IPS DF 6.9 (cell line): ENCODE results near the gene TTLL5.

Experiments used
- DNase-seq: peaks from one replicate; pipeline ENCODE4 v3.0.0-alpha.2; 2013; ENCODE audit warnings: low read depth, low spot score
- H3K27ac ChIP-seq: one replicate; pipeline ENCODE4 v1.5.1; 2013; ENCODE audit warnings: low read length, control low read depth
- H3K27me3 ChIP-seq: 2 replicates; pipeline ENCODE4 v1.6.1; 2013; ENCODE audit warnings: mild to moderate bottlenecking, low read length; ENCODE audit not compliant: control insufficient read depth, insufficient read depth
- H3K36me3 ChIP-seq: 2 replicates; pipeline ENCODE4 v1.6.1; 2013; ENCODE audit warnings: low read length; ENCODE audit not compliant: control insufficient read depth, insufficient read depth
- H3K4me1 ChIP-seq: 2 replicates; pipeline ENCODE4 v1.6.1; 2013; ENCODE audit warnings: low read length; ENCODE audit not compliant: control insufficient read depth, insufficient read depth
- H3K4me3 ChIP-seq: 2 replicates; pipeline ENCODE4 v1.5.1; 2013; ENCODE audit warnings: mild to moderate bottlenecking, low read length
- H3K9me3 ChIP-seq: 2 replicates; pipeline ENCODE4 v1.6.1; 2013; ENCODE audit warnings: low read length, inconsistent platforms; ENCODE audit not compliant: control insufficient read depth, insufficient read depth
- WGBS: extraction: QIAGEN DNeasy Blood & Tissue Kit; methylation state at CpG from one replicate; pipeline ENCODE4 v1.1.7; 2013; ENCODE audit warnings: mixed read lengths, missing lambda C conversion rate; ENCODE audit not compliant: insufficient read length, insufficient coverage; 5-methylcytosine and 5-hydroxymethylcytosine counted together

TTLL5 gene

GRCh38 chr14:75969891-75970290, 308.8 kb downstream of the TTLL5 start:
- Histone ChIP-seq H3K4me1 (no peaks in the 10 kb centered on the region), H3K27ac (no peak overlapping the region), H3K36me3 (no peaks in the 10 kb centered on the region), H3K27me3 (no peaks in the 10 kb centered on the region), H3K4me3 (no peak overlapping the region), H3K9me3 (no peaks in the 10 kb centered on the region)
- no peak for DNase-seq
- no CpG with 5 or more reads among the region's 8 CpGs for WGBS

- Histone ChIP-seq H3K27ac (no peak overlapping the region), H3K27me3 (no peaks in the 10 kb centered on the region), H3K9me3 (no peaks in the 10 kb centered on the region), H3K36me3 (no peaks in the 10 kb centered on the region), H3K4me3 (no peak overlapping the region), H3K4me1 (no peaks in the 10 kb centered on the region)
- no CpG with 5 or more reads among the region's 9 CpGs for WGBS
- DNase-seq: no peak
Observed at GRCh38 chr14:75970989-75971388, 309.9 kb downstream of the TTLL5 start.

DNA sequence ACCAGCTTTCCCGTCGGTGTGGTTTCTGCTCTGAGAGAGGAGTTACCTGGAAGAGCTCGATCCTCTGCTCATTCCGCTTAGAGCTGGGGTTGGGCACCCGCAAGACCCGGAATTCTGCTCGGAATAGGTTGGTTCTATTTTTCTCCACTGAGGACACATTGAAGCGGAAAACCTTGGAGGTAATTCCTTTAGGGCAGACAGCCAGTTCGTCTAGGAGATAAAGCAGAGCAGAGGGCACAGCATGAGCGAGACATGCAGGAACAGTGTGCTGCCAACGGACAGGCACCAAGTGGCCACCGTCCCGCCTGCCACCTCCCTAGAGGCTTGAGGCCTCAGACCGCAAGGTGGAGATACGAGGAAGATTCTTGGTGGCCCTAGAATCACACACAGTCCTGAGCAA, 310.5 kb downstream of the TTLL5 start:
- no peak overlapping the region for H3K27ac ChIP-seq
- no peaks in the 10 kb centered on the region for H3K27me3 ChIP-seq
- DNase-seq: no peak
- WGBS: no CpG with 5 or more reads among the region's 15 CpGs
- no peaks in the 10 kb centered on the region for H3K36me3 ChIP-seq
- no peaks in the 10 kb centered on the region for H3K9me3 ChIP-seq
- 0 out of 2 replicates have a peak, but pooled peaks cover 1% of the 10 kb centered on the region for H3K4me1 ChIP-seq
- no peak overlapping the region for H3K4me3 ChIP-seq

GRCh38 chr14:75972801-75973421, 311.9 kb downstream of the TTLL5 start:
- Histone ChIP-seq H3K27me3 (no peaks in the 10 kb centered on the region), H3K9me3 (no peaks in the 10 kb centered on the region), H3K27ac (no peak overlapping the region), H3K4me1 (0 out of 2 replicates have a peak, but pooled peaks cover 3% of the 10 kb centered on the region), H3K4me3 (no peak overlapping the region), H3K36me3 (no peaks in the 10 kb centered on the region)
- no CpG with 5 or more reads among the region's 7 CpGs for WGBS
- no peak for DNase-seq

- peaks cover 4% of the 10 kb centered on the region; the same call in 1 of the 2 replicates for H3K4me1 ChIP-seq
- H3K9me3 ChIP-seq: no peaks in the 10 kb centered on the region
- no CpG with 5 or more reads among the region's 8 CpGs for WGBS
- no peak overlapping the region for H3K27ac ChIP-seq
- 0 out of 2 replicates have a peak, but pooled peaks cover 1% of the 10 kb centered on the region for H3K27me3 ChIP-seq
- H3K4me3 ChIP-seq: no peak overlapping the region
- no peaks in the 10 kb centered on the region for H3K36me3 ChIP-seq
- DNase-seq: no peak
Observed at GRCh38 chr14:75976826-75977581, 316.0 kb downstream of the TTLL5 start.

DNA sequence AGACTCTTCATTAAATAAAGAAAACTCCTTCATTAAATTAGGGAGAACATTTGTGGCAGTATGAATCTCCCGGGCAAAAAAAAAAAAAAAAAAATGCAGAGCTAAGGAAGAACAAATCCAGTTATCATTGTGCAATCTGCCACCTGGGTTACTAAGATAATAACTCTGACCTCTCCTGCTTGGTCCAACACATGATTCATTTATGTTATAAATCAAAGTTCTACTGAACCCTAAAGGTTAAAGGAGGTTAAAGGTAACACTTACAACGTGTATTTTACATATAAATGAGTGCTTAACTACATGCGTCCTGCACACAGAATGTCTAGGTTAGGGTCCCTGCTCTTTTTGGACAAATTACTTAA, 316.5 kb downstream of the TTLL5 start:
- Histone ChIP-seq H3K9me3 (no peaks in the 10 kb centered on the region), H3K4me1 (peaks cover 4% of the 10 kb centered on the region; the same call in 1 of the 2 replicates), H3K27me3 (0 out of 2 replicates have a peak, but pooled peaks cover 1% of the 10 kb centered on the region), H3K4me3 (no peak overlapping the region), H3K36me3 (no peaks in the 10 kb centered on the region), H3K27ac (no peak overlapping the region)
- WGBS: no CpG with 5 or more reads among the region's 3 CpGs
- DNase-seq: no peak

GRCh38 chr14:75978249-75978731, 317.2 kb downstream of the TTLL5 start:
- H3K4me1 ChIP-seq: peaks cover 4% of the 10 kb centered on the region; the same call in 1 of the 2 replicates
- H3K27ac ChIP-seq: no peak overlapping the region
- no CpG with 5 or more reads among the region's 10 CpGs for WGBS
- H3K9me3 ChIP-seq: no peaks in the 10 kb centered on the region
- no peaks in the 10 kb centered on the region for H3K36me3 ChIP-seq
- H3K4me3 ChIP-seq: no peak overlapping the region
- DNase-seq: no peak
- 0 out of 2 replicates have a peak, but pooled peaks cover 1% of the 10 kb centered on the region for H3K27me3 ChIP-seq

DNA sequence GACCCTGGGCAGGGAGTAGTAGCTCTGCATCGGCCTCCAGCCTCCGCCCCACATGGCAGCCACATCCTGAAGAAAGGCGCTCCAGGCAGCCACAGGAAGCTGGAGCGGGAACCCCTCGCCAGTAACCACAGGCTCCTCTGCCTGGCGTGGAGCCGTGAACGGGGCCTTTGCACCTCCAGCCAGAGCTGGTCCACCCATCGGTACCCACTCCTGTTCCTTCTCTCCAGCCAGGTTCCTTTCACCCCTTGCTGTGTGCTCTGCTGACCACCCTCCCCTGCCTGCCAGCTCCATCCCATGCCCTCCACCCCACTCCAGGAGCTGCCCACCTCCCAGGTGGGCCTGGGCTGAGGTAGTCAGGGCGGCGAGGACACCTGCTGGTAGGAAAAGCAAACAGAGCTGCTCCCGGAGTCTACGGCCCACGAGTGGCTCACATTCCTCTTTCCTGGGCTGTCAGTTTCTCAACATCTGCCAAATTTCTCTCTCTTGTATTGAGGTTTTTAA, 318.1 kb downstream of the TTLL5 start:
- H3K27me3 ChIP-seq: 0 out of 2 replicates have a peak, but pooled peaks cover 1% of the 10 kb centered on the region
- H3K36me3 ChIP-seq: no peaks in the 10 kb centered on the region
- no peak for DNase-seq
- H3K4me1 ChIP-seq: peaks cover 4% of the 10 kb centered on the region; the same call in 1 of the 2 replicates
- no peak overlapping the region for H3K27ac ChIP-seq
- WGBS: no CpG with 5 or more reads among the region's 14 CpGs
- H3K4me3 ChIP-seq: no peak overlapping the region
- no peaks in the 10 kb centered on the region for H3K9me3 ChIP-seq

- Histone ChIP-seq H3K9me3 (no peaks in the 10 kb centered on the region), H3K27ac (no peak overlapping the region), H3K27me3 (0 out of 2 replicates have a peak, but pooled peaks cover 1% of the 10 kb centered on the region), H3K4me3 (no peak overlapping the region), H3K4me1 (peaks cover 4% of the 10 kb centered on the region; the same call in 1 of the 2 replicates), H3K36me3 (no peaks in the 10 kb centered on the region)
- no peak for DNase-seq
- no CpG with 5 or more reads among the region's 27 CpGs for WGBS
Observed at GRCh38 chr14:75979648-75980565, 318.9 kb downstream of the TTLL5 start.

GRCh38 chr14:75980856-75981255, 319.8 kb downstream of the TTLL5 start:
- H3K27ac ChIP-seq: no peak overlapping the region
- no peak overlapping the region for H3K4me3 ChIP-seq
- no peaks in the 10 kb centered on the region for H3K36me3 ChIP-seq
- H3K9me3 ChIP-seq: no peaks in the 10 kb centered on the region
- WGBS: no CpG with 5 or more reads among the region's 8 CpGs
- H3K4me1 ChIP-seq: peaks cover 5% of the 10 kb centered on the region; the same call in 1 of the 2 replicates
- H3K27me3 ChIP-seq: 0 out of 2 replicates have a peak, but pooled peaks cover 1% of the 10 kb centered on the region
- no peak for DNase-seq
